Heart right ventricle (tissue), 16 donors: Measurements from ENCODE around the gene ATP6V1B1. TPM values are rescaled to one million over a fixed set of nuclear protein-coding genes. Genes with fewer than 3 reads are reported as not detected.

ENCODE experiments used
- ATAC-seq, 8 donors: fragments of 200-7000 bp; cut with Tn5 transposase; one replicate each; pipeline ENCODE4 v1.9.1; 2020; ENCODE audit warnings: mild to moderate bottlenecking in 8 of 8, moderate library complexity in 8 of 8, moderate number of reproducible peaks in 1 of 8
- DNase-seq, 2 donors: peaks; one replicate each; pipeline ENCODE4 v3.0.0-alpha.2; 2020
- H3K27ac ChIP-seq, 10 donors: fragments of 200-600 bp; sonication (generic) in 2 of 10; one replicate each; pipeline versions ENCODE4 v1.5.0 to v1.8.0; 2020 to 2022; ENCODE audit warnings: mild to moderate bottlenecking in 3 of 10
- H3K27me3 ChIP-seq, 7 donors: fragments of 200-600 bp; one replicate each; pipeline ENCODE4 v1.8.0; 2021 to 2022; ENCODE audit warnings: mild to moderate bottlenecking in 2 of 7
- H3K36me3 ChIP-seq, 9 donors: fragments of 200-600 bp; sonication (generic) in 1 of 9; one replicate each; pipeline versions ENCODE4 v1.5.0 to v1.8.0; 2020 to 2022; ENCODE audit warnings: mild to moderate bottlenecking in 2 of 9
- H3K4me1 ChIP-seq, 9 donors: fragments of 200-600 bp; sonication (generic) in 1 of 9; one replicate each; pipeline versions ENCODE4 v1.5.0 to v1.8.0; 2020 to 2022; ENCODE audit warnings: mild to moderate bottlenecking in 4 of 9
- H3K4me3 ChIP-seq, 10 donors: fragments of 200-600 bp; sonication (generic) in 2 of 10; one replicate each; pipeline versions ENCODE4 v1.5.0 to v1.8.0; 2020 to 2022; ENCODE audit warnings: mild to moderate bottlenecking in 7 of 10, moderate library complexity in 2 of 10
- H3K9me3 ChIP-seq, 11 donors: fragments of 200-600 bp in 10 of 11; sonication (generic) in 2 of 11; one replicate each; pipeline versions ENCODE4 v1.5.0 to v1.8.0; 2013 to 2022; ENCODE audit warnings: mild to moderate bottlenecking in 2 of 11, control low read depth in 1 of 11, moderate library complexity in 1 of 11
- CTCF ChIP-seq, 9 donors: fragments of 200-600 bp; sonication (generic) in 2 of 9; IDR thresholded peaks; one replicate each; pipeline versions ENCODE4 v1.5.0 to v1.8.0; 2021 to 2022; ENCODE audit warnings: antibody characterized with exemption in 9 of 9, mild to moderate bottlenecking in 5 of 9, moderate library complexity in 1 of 9
- WGBS, 2 donors: extraction: QIAGEN DNeasy Blood & Tissue Kit; methylation state at CpG; one replicate each; pipeline ENCODE4 v1.1.7; 2013; ENCODE audit warnings: inconsistent platforms in 1 of 2; 5-methylcytosine and 5-hydroxymethylcytosine counted together
- intact Hi-C, 10 donors: fragments of 100-400 bp; cut with DNase I; formaldehyde crosslinking; loops; one replicate each; pipeline versions ENCODE4 v1.11.1 to v1.14.2; 2022
- polyA plus RNA-seq, 2 donors: library from polyadenylated mRNA; stranded (reverse); fragments of 200-250 nt; gene quantifications; one replicate each; pipeline ENCODE4 v1.2.3, GENCODE V29; 2013
- total RNA-seq, 10 donors: library from RNA; stranded (reverse); fragmentation: NEBNext Ultra II Directional in 3 of 10; extraction: Animal tissue kit (Norgen Biotek cat#: 25700) in 3 of 10; gene quantifications; one replicate each; pipeline versions ENCODE4 v1.2.1 to v1.2.4, GENCODE V29; 2021 to 2023
- donor health status: Arrhythmogenic right ventricular cardiomyopathy.
- donor health status: ischemic (EF 13 %, LVEDD 7.1; RV severe dilation, severe dysfunction).
- donor health status: healthy with polysubstance abuse.
- donor health status: DM: no; HTN: yes; CAD: no.
- donor health status: DM: no; HTN: no; CAD: no.
- donor health status: ischemic (EF 25% LVEDD 6.9; RV normal size, moderate dysfunction).
- donor health status: ischemic (EF 25% LVEDD 5.7; RV mildly dilated, moderate dysfunction).
- donor health status: healthy.
- donor health status: DM: yes; HTN: yes; CAD: no.
- donor health status: Ischemic cardiomyopathy.
- donor health status: ischemic (EF 35%, LVEDD 5.7; RV mildly dilated, moderate dysfunction).
- donor health status: nonischemic (EF 11% LVEDD 7.7; RV severe dilation, severe dysfunction).
- donor health status: DM: yes; HTN: yes; CAD: no.
- donor health status: PGD.
- donor health status: ischemic (EF 29% LVEDD 5.4; RV normal size, mild dysfunction).
- donor health status: nonischemic (EF 23%, LVEDD 6.1; RV moderate dilation, normal function).

ATP6V1B1 gene
- total and polyA plus RNA-seq, 12 donors = 0.28 to 6.4 (median 0.88) TPM; not detected in 4

GRCh38 chr2:70942396-70943204 is 6.9 kb downstream of the ATP6V1B1 start:
- Histone ChIP-seq H3K4me3 (no peak overlapping the region), H3K27me3 (peaks cover 0 to 39% (median 18%) of the 10 kb centered on the region in 7 donors), H3K4me1 (peaks cover 0 to 9% (median 0%) of the 10 kb centered on the region in 9 donors), H3K36me3 (no peaks in the 10 kb centered on the region), H3K27ac (no peak overlapping the region), H3K9me3 (no peaks in the 10 kb centered on the region)
- intact Hi-C loops = loop anchor here in 6 of 10 donors (10.0 kb wide), 2 partner anchors 148 to 158 kb away; partner anchors contain the start of gene FIGLA (in 4 of the 6)
- no peak for ATAC-seq
- DNase-seq = no peak
- WGBS, 2 donors = 56 to 58% methylated on average over 6 of the region's 6 CpGs
- no peak for TF ChIP-seq CTCF (IDR thresholded peaks at IDR 0.05)

- TF ChIP-seq CTCF (IDR thresholded peaks at IDR 0.05) = no peak
- DNase-seq (no peak), ATAC-seq (no peak)
- Histone ChIP-seq H3K4me3 (no peak overlapping the region), H3K36me3 (no peaks in the 10 kb centered on the region), H3K27me3 (peaks cover 0 to 41% (median 20%) of the 10 kb centered on the region in 7 donors), H3K4me1 (peaks cover 0 to 16% (median 0%) of the 10 kb centered on the region in 9 donors), H3K9me3 (no peaks in the 10 kb centered on the region), H3K27ac (no peak overlapping the region)
- 77 to 87% methylated on average over 9 to 11 of the region's 11 CpGs for WGBS, 2 donors
- intact Hi-C loops = loop anchor here in 6 of 10 donors (10.0 kb wide), 2 partner anchors 149 to 159 kb away; partner anchors contain the start of gene FIGLA (in 4 of the 6)
These were observed 7.6 kb downstream of the ATP6V1B1 start for GRCh38 chr2:70943205-70943871.

- no peak for TF ChIP-seq CTCF (IDR thresholded peaks at IDR 0.05)
- WGBS, 2 donors = 85 to 95% methylated on average over 4 of the region's 4 CpGs
- DNase-seq (no peak), ATAC-seq (no peak)
- no peaks in the 10 kb centered on the region for H3K9me3 ChIP-seq
- peaks cover 0 to 34% (median 19%) of the 10 kb centered on the region in 7 donors for H3K27me3 ChIP-seq
- no peak overlapping the region for H3K27ac ChIP-seq
- intact Hi-C loops = loop anchor here in 6 of 10 donors (10.0 kb wide), 2 partner anchors 149 to 159 kb away; partner anchors contain the start of gene FIGLA (in 4 of the 6)
- peaks cover 0 to 20% (median 0%) of the 10 kb centered on the region in 9 donors for H3K4me1 ChIP-seq
- H3K36me3 ChIP-seq = no peaks in the 10 kb centered on the region
- no peak overlapping the region for H3K4me3 ChIP-seq
These were observed 8.5 kb downstream of the ATP6V1B1 start for GRCh38 chr2:70944111-70944690.
